Keratinocyte (primary cell): Measurements from ENCODE around the gene AEBP1. TPM values are rescaled to one million over a fixed set of nuclear protein-coding genes. Genes with fewer than 3 reads are reported as not detected.

ENCODE experiments used
- DNase-seq: peaks from one replicate; pipeline ENCODE4 v3.0.0-alpha.2; 2011; ENCODE audit warnings: low read depth, missing footprints, low spot score
- FAIRE-seq: peaks from 2 replicates; lab custom pipeline; 2011; peaks lifted over from hg19 to GRCh38; lab: Jason Lieb, UNC
- H2AFZ ChIP-seq: 2 replicates; pipeline ENCODE4 v1.6.0; 2012; ENCODE audit warnings: low read length, control low read depth, inconsistent platforms; ENCODE audit not compliant: control insufficient read depth
- H3K27ac ChIP-seq: 2 replicates; pipeline ENCODE4 v1.5.1; 2011; ENCODE audit warnings: low read length; ENCODE audit not compliant: control insufficient read depth, insufficient read depth
- H3K27me3 ChIP-seq: 3 replicates; pipeline ENCODE4 v1.6.0; 2011; ENCODE audit warnings: low read length; ENCODE audit not compliant: control insufficient read depth, insufficient read depth; ENCODE audit errors: extremely low read depth
- H3K36me3 ChIP-seq, 2 experiments: 2 replicates in 1 of 2; 3 replicates in 1 of 2; pipeline ENCODE4 v1.5.1; 2011; ENCODE audit warnings: low read length in 2 of 2, mild to moderate bottlenecking in 1 of 2; ENCODE audit not compliant: control insufficient read depth in 2 of 2, insufficient read depth in 2 of 2; ENCODE audit errors: extremely low read depth in 1 of 2
- H3K4me1 ChIP-seq: 3 replicates; pipeline ENCODE4 v1.5.1; 2011; ENCODE audit warnings: low read length; ENCODE audit not compliant: control insufficient read depth, insufficient read depth; ENCODE audit errors: extremely low read depth
- H3K4me2 ChIP-seq: 3 replicates; pipeline ENCODE4 v1.6.0; 2011; ENCODE audit warnings: low read depth, low read length; ENCODE audit not compliant: control insufficient read depth, insufficient read depth; ENCODE audit errors: extremely low read depth
- H3K4me3 ChIP-seq, 3 experiments: fragments of 200-600 bp in 1 of 3; sonication (generic) in 1 of 3; 2 replicates in 2 of 3; 3 replicates in 1 of 3; pipeline ENCODE4 v1.5.1; 2011 to 2016; ENCODE audit warnings: low read length in 3 of 3, mild to moderate bottlenecking in 3 of 3, control low read depth in 2 of 3, inconsistent platforms in 1 of 3, low read depth in 1 of 3, mixed read lengths in 1 of 3, mixed run types in 1 of 3, moderate library complexity in 1 of 3; ENCODE audit not compliant: control insufficient read depth in 2 of 3, insufficient read depth in 2 of 3; ENCODE audit errors: extremely low read depth in 1 of 3
- H3K79me2 ChIP-seq: 2 replicates; pipeline ENCODE4 v1.6.0; 2012; ENCODE audit warnings: low read length; ENCODE audit not compliant: control insufficient read depth, insufficient read depth
- H3K9ac ChIP-seq: 3 replicates; pipeline ENCODE4 v1.6.0; 2011; ENCODE audit warnings: low read length; ENCODE audit not compliant: control insufficient read depth, insufficient read depth; ENCODE audit errors: extremely low read depth
- H3K9me1 ChIP-seq: 3 replicates; pipeline ENCODE4 v1.6.0; 2011; ENCODE audit warnings: low read length; ENCODE audit not compliant: control insufficient read depth, insufficient read depth; ENCODE audit errors: extremely low read depth
- H3K9me3 ChIP-seq: 2 replicates; pipeline ENCODE4 v1.5.1; 2012; ENCODE audit warnings: low read depth, low read length; ENCODE audit not compliant: control insufficient read depth
- H4K20me1 ChIP-seq: 3 replicates; pipeline ENCODE4 v1.6.0; 2011; ENCODE audit warnings: low read length; ENCODE audit not compliant: control insufficient read depth, insufficient read depth; ENCODE audit errors: extremely low read depth
- CTCF ChIP-seq, 3 experiments: IDR thresholded peaks in 1 of 3; conservative IDR thresholded peaks in 1 of 3; optimal IDR thresholded peaks in 1 of 3; 2 replicates in 2 of 3; 3 replicates in 1 of 3; pipeline versions ENCODE3 to v1.5.1; 2011; ENCODE audit warnings: low read length in 3 of 3, mild to moderate bottlenecking in 3 of 3, moderate library complexity in 2 of 3, control low read depth in 1 of 3, inconsistent platforms in 1 of 3; ENCODE audit not compliant: insufficient read depth in 2 of 3; ENCODE audit errors: extremely low read depth in 1 of 3
- EZH2 ChIP-seq: IDR thresholded peaks from one replicate; pipeline ENCODE4 v1.6.1; 2012; ENCODE audit warnings: inconsistent platforms, mild to moderate bottlenecking, low read length, moderate library complexity
- dilution Hi-C: fragments of 300-500 bp; cut with MboI; formaldehyde crosslinking; loops from one replicate; pipeline ENCODE4 v1.7.0; 2020; ENCODE audit warnings: low sequenced_read_pairs; ENCODE audit not compliant: extremely low pct_ligation_motif_present
- polyA plus RNA-seq, 5 experiments: library from polyadenylated mRNA; depleted of rRNA in 3 of 5; stranded (reverse) in 3 of 5; stranded (forward) in 1 of 5; unstranded in 1 of 5; fragments of >200 nt; gene quantifications; 1 replicate in 1 of 5; 2 replicates in 3 of 5; 3 replicates in 1 of 5; pipeline versions ENCODE4 v1.2.1 to v1.2.3, GENCODE V29; 2011 to 2012; ENCODE audit warnings: missing spikeins in 2 of 5, low read depth in 1 of 5, low replicate concordance in 1 of 5

Gene AEBP1
- polyA plus RNA-seq, 1 donor (not counting 4 experiments of a cell fraction or from before 2014, with no cell fraction given), result 0.03 TPM

GRCh38 chr7:44153948-44154335, 49.8 kb downstream of the AEBP1 start:
- Histone ChIP-seq H3K9me3 (no peaks in the 10 kb centered on the region), H2AFZ (no peak overlapping the region), H3K79me2 (no peaks in the 10 kb centered on the region), H3K4me1 (no peaks in the 10 kb centered on the region), H3K27ac (no peak overlapping the region), H3K27me3 (peaks cover 4% of the 10 kb centered on the region), H3K4me3 (no peak overlapping the region), H3K9ac (no peak overlapping the region), H4K20me1 (no peaks in the 10 kb centered on the region), H3K36me3 (no peaks in the 10 kb centered on the region), H3K4me2 (no peak overlapping the region), H3K9me1 (no peaks in the 10 kb centered on the region)
- TF ChIP-seq EZH2, result no peak
- TF ChIP-seq CTCF (optimal IDR thresholded peaks at IDR 0.05 in 1 of 3, IDR thresholded peaks at IDR 0.05 in 1 of 3, conservative IDR thresholded peaks at IDR 0.05 in 1 of 3; ENCODE audit: extremely low read depth in 1 of 3, insufficient read depth in 2 of 3, low read length in 3 of 3), result no peak
- DNase-seq (no peak), FAIRE-seq (no peak)
- dilution Hi-C loops, result no loop called here

- no peaks in the 10 kb centered on the region for H3K79me2 ChIP-seq
- H3K9me3 ChIP-seq, result no peaks in the 10 kb centered on the region
- TF ChIP-seq EZH2, result no peak
- no peak for TF ChIP-seq CTCF (optimal IDR thresholded peaks at IDR 0.05 in 1 of 3, IDR thresholded peaks at IDR 0.05 in 1 of 3, conservative IDR thresholded peaks at IDR 0.05 in 1 of 3; ENCODE audit: extremely low read depth in 1 of 3, insufficient read depth in 2 of 3, low read length in 3 of 3)
- H3K4me3 ChIP-seq, result no peak overlapping the region
- H2AFZ ChIP-seq, result no peak overlapping the region
- H3K27me3 ChIP-seq, result peaks cover 3% of the 10 kb centered on the region
- no peak for DNase-seq
- H3K4me1 ChIP-seq, result no peaks in the 10 kb centered on the region
- no peak for FAIRE-seq
- H3K36me3 ChIP-seq, result no peaks in the 10 kb centered on the region
- no peaks in the 10 kb centered on the region for H3K9me1 ChIP-seq
- H3K9ac ChIP-seq, result no peak overlapping the region
- dilution Hi-C loops, result no loop called here
- no peak overlapping the region for H3K4me2 ChIP-seq
- H3K27ac ChIP-seq, result no peak overlapping the region
- H4K20me1 ChIP-seq, result no peaks in the 10 kb centered on the region
These were observed 50.6 kb downstream of the AEBP1 start for GRCh38 chr7:44154703-44155102.
